SK-N-MC (cell line): Measurements from ENCODE around the gene HAGH.
A peak's percentile ranks its signal among the peaks of the same experiment; 100 is the strongest.

Experiments used
- DNase-seq: peaks from one replicate; pipeline ENCODE4 v3.0.0-alpha.2; 2011; ENCODE audit warnings: low read depth, low spot score
- H3K27ac ChIP-seq: fragments of 200-600 bp; sonication (generic); 2 replicates; pipeline ENCODE4 v1.5.1; 2016; ENCODE audit warnings: mixed run types
- H3K36me3 ChIP-seq: fragments of 200-600 bp; sonication (generic); 2 replicates; pipeline ENCODE4 v1.6.1; 2017; ENCODE audit warnings: antibody characterized with exemption, low read length, mixed read lengths; ENCODE audit not compliant: insufficient read depth
- H3K4me3 ChIP-seq: fragments of 200-600 bp; sonication (generic); 2 replicates; pipeline ENCODE4 v1.5.1; 2016
- H3K9ac ChIP-seq: fragments of 200-600 bp; sonication (generic); 2 replicates; pipeline ENCODE4 v1.8.0; 2017; ENCODE audit warnings: mixed run types, mixed read lengths; ENCODE audit not compliant: insufficient read length
- H3K9me3 ChIP-seq: fragments of 200-600 bp; sonication (generic); 2 replicates; pipeline ENCODE4 v1.6.1; 2017; ENCODE audit warnings: low read depth, mild to moderate bottlenecking, antibody characterized with exemption, low read length, moderate library complexity, mixed read lengths
- EZH2 ChIP-seq: fragments of 200-600 bp; sonication (generic); IDR thresholded peaks from one replicate; pipeline ENCODE4 v1.6.1; 2017; ENCODE audit warnings: antibody characterized with exemption
- FOXP2 ChIP-seq: optimal IDR thresholded peaks from 2 replicates; pipeline ENCODE3; 2011; ENCODE audit warnings: mild to moderate bottlenecking, moderate library complexity; ENCODE audit not compliant: insufficient read depth; ENCODE audit errors: extremely low read length, control extremely low read depth
- POLR2AphosphoS5 ChIP-seq: IDR thresholded peaks from 2 replicates; pipeline ENCODE4 v1.6.1; 2012; ENCODE audit warnings: mild to moderate bottlenecking, low read depth, low read length, borderline replicate concordance

The HAGH gene

GRCh38 chr16:1787322-1788094 lies 39.1 kb downstream of the HAGH start:
- no peaks in the 10 kb centered on the region; the same call in 1 of the 2 replicates for H3K36me3 ChIP-seq
- H3K9ac ChIP-seq = no peak overlapping the region
- H3K4me3 ChIP-seq = no peak overlapping the region
- DNase-seq = no peak
- no peak overlapping the region for H3K27ac ChIP-seq
- no peaks in the 10 kb centered on the region for H3K9me3 ChIP-seq
- TF ChIP-seq POLR2AphosphoS5 (no peak), EZH2 (no peak), FOXP2 (no peak)

- TF ChIP-seq POLR2AphosphoS5 (no peak), EZH2 (no peak), FOXP2 (no peak)
- H3K27ac ChIP-seq = no peak overlapping the region
- no peaks in the 10 kb centered on the region for H3K9me3 ChIP-seq
- H3K36me3 ChIP-seq = no peaks in the 10 kb centered on the region; the same call in 1 of the 2 replicates
- no peak for DNase-seq
- no peak overlapping the region for H3K9ac ChIP-seq
- no peak overlapping the region for H3K4me3 ChIP-seq
Observed at GRCh38 chr16:1787056-1787321, 39.6 kb downstream of the HAGH start.

DNA sequence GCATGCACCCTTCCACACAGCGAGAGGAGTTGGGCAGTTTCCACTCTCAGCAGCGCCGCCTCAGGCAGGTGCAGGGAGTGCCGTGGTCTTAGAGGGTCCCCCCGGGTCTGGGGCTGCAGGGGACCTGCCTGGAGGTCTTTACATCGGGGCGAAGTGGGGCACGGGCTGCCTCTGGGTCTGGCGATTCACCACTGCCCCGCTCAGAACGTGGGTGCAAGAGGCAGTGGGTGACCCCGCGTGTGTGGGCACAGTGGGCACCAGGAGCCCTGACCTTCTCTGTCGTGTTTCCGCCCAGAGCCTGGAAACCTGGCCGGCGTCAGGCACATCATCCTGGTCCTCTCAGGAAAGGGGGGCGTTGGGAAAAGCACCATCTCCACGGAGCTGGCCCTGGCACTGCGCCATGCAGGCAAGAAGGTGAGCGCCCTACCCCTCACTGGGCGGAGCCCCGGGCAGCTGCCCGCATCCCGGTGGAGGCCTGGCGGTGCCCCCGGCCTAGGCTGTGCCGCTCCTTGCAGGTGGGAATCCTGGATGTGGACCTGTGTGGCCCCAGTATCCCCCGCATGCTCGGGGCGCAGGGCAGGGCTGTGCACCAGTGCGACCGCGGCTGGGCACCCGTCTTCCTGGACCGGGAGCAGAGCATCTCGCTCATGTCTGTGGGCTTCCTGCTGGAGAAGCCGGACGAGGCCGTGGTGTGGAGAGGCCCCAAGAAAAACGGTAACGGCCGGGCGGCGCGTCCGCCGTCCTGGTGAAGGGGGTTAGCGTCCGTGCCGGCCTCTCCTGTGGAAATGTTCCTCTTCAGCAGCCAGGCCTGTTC lies 40.2 kb downstream of the HAGH start:
- H3K4me3 ChIP-seq = no peak overlapping the region
- no peaks in the 10 kb centered on the region; the same call in 1 of the 2 replicates for H3K36me3 ChIP-seq
- no peaks in the 10 kb centered on the region for H3K9me3 ChIP-seq
- TF ChIP-seq FOXP2 (no peak), POLR2AphosphoS5 (no peak), EZH2 (no peak)
- no peak overlapping the region for H3K27ac ChIP-seq
- no peak for DNase-seq
- H3K9ac ChIP-seq = no peak overlapping the region

GRCh38 chr16:1785846-1786170 lies 40.8 kb downstream of the HAGH start:
- Histone ChIP-seq H3K4me3 (no peak overlapping the region), H3K9me3 (no peaks in the 10 kb centered on the region), H3K9ac (no peak overlapping the region), H3K27ac (no peak overlapping the region), H3K36me3 (no peaks in the 10 kb centered on the region; the same call in 1 of the 2 replicates)
- DNase-seq = no peak
- no peak for TF ChIP-seq FOXP2
- TF ChIP-seq POLR2AphosphoS5 = no peak
- no peak for TF ChIP-seq EZH2

GRCh38 chr16:1784977-1785845 lies 41.4 kb downstream of the HAGH start:
- DNase-seq = no peak
- H3K27ac ChIP-seq = no peak overlapping the region
- H3K36me3 ChIP-seq = no peaks in the 10 kb centered on the region; the same call in 1 of the 2 replicates
- H3K4me3 ChIP-seq = no peak overlapping the region
- H3K9me3 ChIP-seq = no peaks in the 10 kb centered on the region
- H3K9ac ChIP-seq = no peak overlapping the region
- TF ChIP-seq POLR2AphosphoS5 (no peak), FOXP2 (no peak), EZH2 (no peak)

DNA sequence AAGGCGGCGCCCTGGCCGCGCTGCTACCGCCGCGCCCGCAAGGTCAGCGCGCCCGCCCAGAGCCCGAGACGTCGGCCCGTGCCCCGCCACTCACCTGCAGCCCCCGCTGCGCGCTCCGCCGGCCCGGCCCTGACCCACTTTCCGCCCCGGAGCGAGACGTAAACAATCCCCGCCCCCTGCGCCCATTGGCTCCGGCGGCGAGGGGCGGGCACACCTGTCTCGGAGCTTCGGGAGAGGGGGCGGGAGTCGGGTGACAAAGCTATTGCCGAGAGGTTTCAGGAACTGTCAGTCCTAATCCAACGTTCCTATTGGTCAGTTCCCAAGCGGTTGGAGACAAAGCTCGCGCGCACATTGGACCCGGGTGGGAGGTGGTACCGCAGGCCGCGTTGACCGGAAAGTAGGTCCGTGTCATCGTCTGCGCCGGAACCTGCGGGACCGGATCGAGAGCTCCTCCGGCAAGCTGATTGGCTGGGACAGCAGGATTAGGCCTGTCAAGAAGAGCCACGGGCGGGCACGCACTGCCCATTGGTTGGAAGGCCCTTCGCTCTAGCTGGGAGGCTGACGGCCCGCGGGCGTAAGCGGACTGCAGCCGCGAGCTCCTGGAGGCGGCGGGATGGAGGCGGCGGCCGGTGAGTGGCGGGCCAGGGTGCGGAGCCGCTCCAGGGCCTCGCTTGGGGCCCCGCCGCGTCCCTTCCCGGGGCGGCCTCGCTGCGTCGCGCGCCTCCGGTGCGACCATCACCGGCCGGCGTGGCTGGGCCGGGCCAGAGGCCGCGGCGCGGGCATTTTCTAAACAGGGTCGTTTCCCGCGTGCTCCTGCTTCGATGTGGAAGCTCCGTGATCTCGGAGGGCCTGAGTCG lies 44.0 kb downstream of the HAGH start, which contains the start of the genes NUBP2 and SPSB3:
NUBP2 (plus strand) TSS at position 553 of the 857 bp plus-strand sequence; CDS start at position 614, 61 bp downstream.
SPSB3 (minus strand) TSS at position 164 of the 857 bp plus-strand sequence. CDS start 1,088 bp downstream, outside the sequence.
- H3K9ac ChIP-seq = peak within 1 kb of the TSS; percentile 78
- H3K4me3 ChIP-seq = peak within 1 kb of the TSS; percentile 92
- H3K9me3 ChIP-seq = no peaks in the 10 kb centered on the region
- DNase-seq = peak; percentile 99
- H3K36me3 ChIP-seq = no peaks in the 10 kb centered on the region; the same call in 1 of the 2 replicates
- peak within 1 kb of the TSS; percentile 52; the same call in 1 of the 2 replicates for H3K27ac ChIP-seq
- TF ChIP-seq POLR2AphosphoS5 = peak; percentile 66; the same call in 1 of the 2 replicates
- TF ChIP-seq FOXP2 = peak; percentile 58
- no peak for TF ChIP-seq EZH2

DNA sequence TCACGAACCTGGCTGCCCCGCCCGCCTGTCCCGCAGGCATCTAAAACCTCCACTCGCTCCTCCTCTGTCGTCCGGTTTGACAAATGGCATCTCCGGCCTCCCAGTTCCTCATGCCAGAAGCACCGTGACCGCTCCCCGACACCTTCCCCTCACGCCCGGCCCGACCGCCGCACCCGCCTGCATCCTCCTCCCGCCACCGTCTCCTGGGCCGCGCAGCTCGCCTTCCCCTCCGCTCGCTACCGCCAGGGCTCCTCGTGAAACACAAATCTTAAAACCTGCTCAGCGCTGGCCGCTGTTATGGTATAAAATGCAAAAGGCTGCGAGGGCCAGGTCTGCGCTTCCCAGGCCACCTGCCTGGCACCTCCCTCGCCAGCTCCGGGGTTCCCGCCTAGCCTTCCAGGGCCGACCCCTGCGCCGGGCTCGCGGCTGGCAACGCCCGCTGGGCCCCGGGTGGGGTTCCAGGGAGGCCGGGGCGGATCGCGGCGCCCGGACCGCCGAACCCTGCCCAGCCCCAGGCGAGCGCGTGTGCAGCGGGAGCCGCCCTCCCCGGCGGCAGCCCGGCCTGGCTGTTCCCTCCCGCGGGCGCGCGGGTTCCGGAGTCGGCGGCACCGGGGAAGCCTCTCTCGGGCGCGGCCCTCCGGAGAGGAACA lies 44.7 kb downstream of the HAGH start:
- Histone ChIP-seq H3K36me3 (no peaks in the 10 kb centered on the region; the same call in 1 of the 2 replicates), H3K9ac (peak overlapping the region; percentile 76), H3K4me3 (peak overlapping the region; percentile 92), H3K9me3 (no peaks in the 10 kb centered on the region), H3K27ac (no peak overlapping the region)
- TF ChIP-seq EZH2 (no peak), FOXP2 (no peak), POLR2AphosphoS5 (no peak)
- DNase-seq = no peak
